HG03066 (cell line): Measurements from ENCODE around the gene PIAS3.

Experiments
- ATAC-seq: cut with Tn5 transposase; IDR thresholded peaks from one replicate; pipeline ENCODE4 v1.9.1; 2021; ENCODE audit warnings: low read depth; ENCODE audit not compliant: unreplicated experiment

PIAS3 gene

DNA sequence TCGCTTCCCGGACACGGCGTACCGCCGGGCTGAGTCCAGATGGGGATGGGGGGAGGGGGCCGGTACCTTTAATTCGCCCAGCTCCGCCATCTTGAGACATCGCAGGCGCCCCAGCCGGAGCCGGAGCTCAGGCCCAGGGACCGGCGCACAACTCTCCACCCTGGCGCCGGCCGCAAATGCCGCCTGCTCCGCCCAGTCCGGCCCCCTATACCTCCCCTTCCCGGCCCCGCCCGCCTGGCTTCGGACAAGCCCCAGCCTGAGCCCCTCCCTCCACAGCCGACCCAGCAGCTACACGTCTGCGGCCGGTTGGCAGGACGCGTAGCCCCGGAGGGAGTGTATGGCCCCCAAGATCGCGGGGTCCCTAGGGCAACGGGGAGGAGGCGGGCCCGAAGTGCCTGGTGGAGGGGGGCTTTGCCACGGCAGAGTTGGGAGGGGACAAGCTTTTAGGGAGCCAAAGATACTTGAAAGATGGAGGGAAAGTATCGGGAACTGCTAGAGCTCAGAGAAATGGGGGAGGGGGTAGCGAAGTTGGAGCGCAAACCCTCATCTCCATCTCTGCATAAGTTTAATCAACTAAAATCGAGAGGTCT lies at the start of gene PIAS3:
Gene PIAS3 (minus strand): TSS at position 181 of the 590 bp plus-strand sequence. CDS start 91 bp downstream, at position 90.
- ATAC-seq, result peak; percentile 76

DNA sequence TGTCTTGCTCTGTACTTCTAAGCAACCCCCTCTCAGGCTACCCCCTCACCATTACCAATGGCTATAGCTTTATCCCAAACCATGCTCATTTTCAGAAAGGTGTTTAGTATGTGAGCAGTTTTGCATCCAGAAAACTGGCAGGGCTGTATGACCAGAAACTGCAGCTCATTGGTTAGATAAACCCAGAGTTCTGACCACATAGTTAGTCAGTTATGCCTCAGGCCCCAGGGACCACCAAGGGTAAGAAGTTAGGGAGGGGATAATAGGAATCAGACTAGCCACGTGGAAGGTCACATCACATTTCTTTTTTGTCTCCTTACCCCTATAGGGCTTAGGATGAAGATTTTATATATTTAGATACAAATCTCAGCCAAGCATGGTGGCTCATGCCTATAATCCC lies 49.8 kb upstream of the PIAS3 start:
- ATAC-seq, result no peak

DNA sequence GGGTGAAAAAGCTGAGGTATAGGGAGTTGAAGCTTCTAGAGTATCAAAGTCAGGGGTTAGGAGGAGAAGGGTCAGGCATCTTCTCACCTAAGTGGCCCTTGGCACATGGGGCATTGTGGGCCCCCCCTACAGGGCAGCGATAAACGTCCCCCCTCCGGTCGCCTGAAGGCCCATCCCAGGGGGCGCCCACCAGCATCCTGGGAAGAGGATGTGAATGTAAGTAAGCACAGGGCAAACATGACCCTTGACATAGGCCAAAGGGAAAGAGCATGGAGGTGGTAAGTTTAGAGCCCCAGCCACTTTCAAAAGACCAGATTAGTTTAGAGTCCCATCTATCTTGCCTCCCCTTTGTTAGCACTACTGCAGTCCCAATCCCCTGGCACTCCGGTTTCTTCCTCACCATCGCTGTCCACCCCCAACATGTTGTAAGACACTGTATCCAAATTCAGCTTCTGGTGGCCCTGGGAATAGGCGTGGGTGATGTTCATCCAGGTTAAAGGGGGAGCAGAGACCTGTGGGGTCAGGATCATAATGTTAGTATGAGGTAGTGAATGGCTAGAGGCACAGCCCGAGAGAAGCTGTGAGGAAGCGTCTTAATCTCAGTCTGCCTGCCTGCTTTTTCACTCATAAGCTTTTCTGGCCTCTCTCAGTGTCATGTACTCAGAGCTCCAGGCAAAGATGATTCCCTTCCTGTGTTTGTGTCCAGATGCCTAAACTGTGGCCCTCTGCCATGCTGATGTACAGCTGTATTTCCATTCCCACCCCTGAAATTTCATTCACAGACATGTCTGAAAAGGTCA lies 48.3 kb upstream of the PIAS3 start:
- no peak for ATAC-seq

DNA sequence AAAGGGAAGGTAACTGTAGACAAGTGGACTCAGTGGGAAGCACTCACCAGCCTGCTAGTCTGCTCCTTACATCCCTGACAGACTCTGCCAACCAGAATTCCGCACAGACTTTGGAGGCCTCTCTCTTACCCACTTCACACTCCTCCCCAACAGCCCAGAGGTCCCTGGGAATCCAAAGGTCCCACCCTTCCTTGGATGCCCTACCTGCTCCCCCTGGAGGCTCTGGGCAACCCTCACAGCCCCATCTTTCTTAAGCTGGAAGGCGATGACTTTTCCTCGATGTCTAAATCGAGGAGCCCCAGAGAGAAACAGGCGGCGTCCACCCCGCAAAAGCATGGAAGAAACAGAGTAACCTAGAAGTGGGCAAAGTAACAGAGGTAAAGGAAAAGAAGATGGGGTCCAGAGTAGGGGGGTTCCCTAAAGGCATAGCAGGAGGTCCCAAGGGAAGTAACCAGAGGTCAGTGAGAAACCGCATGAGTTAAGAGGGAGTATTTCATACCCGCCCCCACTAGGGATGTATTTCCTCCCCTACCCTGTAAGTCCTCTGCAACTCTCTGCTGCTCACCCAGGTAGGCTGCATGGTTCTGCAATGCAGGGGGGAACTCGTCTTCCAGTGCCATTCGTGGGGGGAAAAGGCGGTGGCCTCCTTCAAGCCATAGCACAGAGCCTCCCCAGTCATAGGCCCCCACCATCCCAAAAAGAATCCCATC lies 42.6 kb upstream of the PIAS3 start:
- ATAC-seq, result no peak

DNA sequence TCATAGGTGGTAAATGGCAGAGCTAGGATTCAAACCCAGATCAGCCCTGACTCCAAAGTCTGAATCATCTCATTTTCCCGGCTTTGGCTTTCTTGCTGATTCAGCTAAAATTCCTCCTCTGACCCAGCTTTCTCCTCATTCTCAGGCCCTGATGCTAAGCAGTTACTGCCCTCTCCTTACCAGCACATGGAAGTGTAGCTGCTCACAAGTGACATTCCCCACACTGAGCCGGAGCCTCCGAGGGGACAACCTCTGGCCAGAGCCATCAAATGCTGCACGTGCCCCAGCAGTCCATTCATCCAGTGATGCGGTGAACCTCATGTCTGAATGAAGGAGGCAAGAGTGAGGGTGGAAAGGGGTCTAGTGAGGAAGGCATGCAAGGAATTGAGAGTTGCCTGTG lies 39.9 kb upstream of the PIAS3 start:
- ATAC-seq, result no peak

DNA sequence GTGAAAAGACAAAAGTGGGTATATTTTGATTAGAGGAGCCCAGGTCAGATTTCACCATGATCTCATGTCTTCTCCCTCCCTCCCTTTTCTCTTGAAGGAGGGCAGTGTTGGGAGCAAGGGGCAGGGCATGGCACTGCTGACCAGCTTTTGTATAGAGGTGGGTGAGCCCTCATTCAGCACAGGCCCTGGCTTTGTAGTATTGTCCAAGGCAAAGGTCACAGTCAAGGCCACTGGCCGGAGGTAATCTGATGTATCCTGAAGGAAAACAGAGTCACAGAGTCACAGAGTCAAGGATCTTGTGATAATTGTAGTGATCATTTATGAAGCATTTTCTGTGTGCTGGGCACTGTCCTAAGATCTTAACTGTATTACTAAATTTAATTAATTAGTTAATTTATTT lies 39.1 kb upstream of the PIAS3 start:
- no peak for ATAC-seq

DNA sequence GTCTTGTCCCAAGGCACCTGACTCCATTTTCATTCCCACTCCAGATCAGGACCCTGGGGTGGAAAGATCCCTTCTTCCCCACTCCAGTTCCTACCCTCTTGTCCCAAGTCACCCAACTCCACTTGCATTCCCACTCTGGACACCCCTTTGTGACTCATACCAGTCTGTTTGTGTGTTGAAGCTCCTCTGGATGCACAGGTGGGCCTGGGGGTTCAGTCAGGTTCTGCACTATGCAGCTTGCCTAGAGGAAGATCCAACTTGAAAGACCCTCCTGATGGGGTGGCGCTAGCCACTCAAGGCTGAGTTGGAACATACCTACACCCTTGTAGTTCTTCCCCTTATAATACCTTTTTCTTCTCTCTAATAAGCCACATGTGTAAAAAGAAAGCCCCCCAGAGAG lies 36.6 kb upstream of the PIAS3 start:
- ATAC-seq, result no peak

DNA sequence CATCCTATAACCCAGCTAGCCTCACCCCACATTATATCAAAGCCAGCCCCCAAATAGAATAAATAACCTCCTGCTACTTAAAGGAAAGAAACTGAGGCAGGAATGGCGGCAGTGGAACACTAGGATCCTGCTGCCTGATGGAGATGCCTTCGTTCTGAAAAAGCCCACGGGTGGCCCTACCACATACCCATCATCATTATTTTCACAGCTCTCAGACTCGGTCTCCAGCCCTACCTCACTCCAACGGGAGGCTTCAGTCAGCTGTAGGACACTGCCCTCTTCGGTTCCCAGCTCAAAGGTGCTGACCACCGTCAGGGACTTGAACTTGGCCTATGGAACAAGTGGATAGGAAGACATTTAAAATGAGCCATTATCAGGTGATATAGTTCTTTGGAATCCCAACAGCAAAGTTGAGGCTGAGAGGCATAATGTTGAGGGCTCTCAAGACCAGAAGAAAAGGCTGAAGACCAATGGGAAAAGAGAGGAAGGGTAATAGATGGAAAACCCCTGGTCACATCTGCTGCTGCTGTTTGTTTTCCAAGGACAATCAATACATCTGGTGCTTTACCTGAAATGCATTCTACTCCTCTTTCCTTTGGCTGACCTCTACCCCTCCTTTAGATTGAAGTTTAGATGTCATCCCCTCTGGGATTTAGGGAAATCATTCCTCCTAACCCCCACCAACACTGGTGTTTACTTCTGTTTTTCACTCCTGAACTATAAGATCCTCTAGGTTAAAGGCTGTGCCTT lies 34.6 kb upstream of the PIAS3 start:
- no peak for ATAC-seq

DNA sequence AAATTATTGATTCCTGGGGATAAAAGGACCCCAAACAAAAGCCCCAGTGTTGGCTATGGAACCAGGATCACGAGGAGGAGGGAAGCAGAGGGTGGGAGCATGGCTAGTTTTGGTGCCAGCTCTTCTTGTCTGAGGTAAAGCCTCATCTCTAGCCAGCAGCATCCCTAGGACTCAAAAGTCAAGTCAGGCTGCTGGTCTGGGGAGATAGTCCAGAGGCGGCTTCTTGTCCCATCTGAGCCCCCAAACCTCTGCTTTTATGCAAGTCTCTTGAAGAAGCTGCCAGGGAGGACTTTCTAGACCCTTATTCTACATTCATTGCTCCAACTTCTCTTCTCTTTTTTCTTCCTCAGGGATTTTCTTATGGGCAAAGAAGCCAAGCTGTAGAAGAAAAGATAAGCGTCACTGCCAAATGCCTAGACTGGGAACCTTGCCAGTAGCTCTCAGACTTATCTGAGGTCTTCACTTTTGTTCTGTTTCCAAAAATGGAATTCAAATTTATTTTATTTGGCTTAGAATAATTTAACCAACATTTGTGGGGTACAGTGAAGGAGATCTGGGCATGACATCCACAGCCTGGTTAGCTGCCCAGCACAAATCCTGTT lies 33.7 kb upstream of the PIAS3 start:
- ATAC-seq, result no peak

DNA sequence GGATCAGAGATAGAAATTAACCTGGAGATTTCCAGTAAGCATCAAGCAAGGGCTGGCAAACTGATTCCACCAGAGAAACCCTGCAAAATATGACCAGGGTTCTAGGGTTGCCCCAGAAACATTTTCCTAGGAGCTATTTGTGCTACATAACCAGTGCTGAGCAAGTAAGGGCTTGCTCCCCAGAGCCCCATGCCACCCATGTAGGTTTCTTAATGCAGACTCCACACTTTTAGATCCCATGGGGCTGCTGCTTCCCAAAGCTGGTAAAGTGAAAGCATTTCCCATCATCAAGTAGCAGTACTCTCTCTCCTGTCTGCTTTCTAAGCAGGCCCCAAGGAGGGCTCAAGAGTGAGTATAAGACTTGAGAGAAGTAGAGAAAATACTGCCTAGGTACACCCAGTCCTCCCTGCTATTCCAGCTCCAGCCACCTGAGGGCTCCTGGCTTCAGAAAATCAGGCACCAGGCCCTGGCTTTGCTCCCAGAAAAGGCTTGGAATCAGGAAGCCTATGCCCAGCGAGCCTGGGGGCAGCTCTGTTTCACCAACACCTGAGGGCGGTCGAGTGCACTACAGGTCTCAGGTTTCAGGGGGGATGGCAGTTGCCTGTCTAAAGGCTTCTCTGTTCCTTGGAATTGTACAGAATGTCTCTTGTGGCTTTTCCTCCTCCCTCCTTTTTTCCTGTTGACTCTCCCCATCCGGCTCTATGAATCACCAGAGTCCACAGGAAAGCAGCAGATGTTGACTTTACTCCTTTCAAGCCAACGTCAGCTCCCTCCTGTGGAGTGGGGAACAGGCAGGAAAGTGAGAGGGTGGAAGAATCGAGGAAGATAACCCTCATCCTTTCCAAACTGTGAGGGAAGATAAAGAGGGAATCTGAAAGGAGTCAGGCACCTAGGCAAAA lies 33.0 kb upstream of the PIAS3 start:
- no peak for ATAC-seq

DNA sequence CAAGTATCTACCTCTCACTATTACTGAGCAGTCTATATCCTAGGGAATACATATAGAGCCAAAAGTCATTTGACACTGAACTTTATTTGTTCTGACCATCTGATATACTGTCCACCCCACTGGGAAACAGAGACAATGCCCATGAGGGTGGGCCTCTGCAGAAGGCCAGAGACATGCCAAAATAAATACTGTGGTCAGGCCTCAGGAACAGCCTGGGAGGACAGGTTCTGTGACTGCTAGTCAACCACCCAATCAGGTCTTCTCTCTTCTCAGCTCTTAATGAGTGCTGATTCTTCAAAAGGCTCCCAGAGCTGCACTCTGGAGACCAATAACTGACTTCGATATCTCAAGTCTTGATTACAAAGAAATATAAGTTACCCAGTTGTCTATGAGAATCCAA lies 32.3 kb upstream of the PIAS3 start:
- ATAC-seq, result no peak

DNA sequence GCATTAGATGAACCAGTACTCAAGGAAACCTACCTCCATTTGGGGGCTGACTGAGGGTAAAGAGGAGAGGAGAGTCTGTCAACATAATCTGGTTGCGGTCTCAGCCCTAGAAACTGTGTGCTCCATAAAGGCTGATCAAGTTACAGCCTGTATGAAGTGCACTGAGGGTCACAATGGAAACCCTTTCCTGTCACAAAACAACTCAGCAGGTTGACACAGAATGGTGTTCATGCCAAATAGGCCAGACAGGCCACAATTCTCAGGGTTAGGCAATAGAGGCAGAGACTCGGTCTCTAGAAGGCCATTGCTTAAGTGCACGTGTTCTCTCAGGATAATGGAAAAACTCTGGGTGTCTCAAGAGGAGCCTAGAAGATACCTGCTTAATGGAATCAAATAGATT lies 30.8 kb upstream of the PIAS3 start:
- ATAC-seq, result no peak

DNA sequence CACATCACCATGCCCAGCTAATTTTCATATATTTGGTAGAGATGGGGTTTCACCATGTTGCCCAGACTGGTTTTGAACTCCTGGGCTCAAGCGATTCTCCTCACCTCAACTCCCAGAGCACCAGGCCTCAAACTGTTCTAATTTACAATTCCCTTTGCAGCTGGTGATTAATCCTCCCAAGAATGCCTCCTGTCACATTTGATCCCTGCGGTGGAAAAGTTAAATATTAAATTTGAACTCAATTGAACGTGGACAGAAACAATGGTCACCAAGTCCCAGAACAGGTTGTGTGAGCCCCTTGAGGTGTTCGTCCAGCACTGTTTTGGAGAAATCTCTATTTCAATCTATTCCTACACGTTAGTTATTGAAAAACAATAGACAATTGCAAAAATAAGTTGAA lies 28.8 kb upstream of the PIAS3 start:
- ATAC-seq, result no peak

DNA sequence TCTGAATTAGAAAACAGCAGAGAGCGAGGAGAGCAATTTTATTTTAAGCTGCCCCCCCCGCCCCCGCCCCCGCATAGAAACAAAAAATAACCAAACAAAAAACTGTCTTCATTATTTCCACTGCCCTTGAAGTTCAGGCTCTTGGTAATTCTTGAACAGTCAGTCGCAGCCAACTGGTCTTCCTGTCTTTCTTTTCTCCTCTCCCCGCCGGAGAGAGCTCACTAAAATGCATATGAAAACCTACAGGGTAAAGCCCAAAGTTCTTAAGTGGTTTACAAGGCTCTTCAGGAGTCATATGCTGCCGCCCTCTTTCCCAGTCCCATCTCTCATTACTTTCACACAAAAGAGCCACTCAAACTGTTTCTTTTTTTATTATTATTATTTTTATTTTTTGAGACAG lies 27.9 kb upstream of the PIAS3 start:
- no peak for ATAC-seq

DNA sequence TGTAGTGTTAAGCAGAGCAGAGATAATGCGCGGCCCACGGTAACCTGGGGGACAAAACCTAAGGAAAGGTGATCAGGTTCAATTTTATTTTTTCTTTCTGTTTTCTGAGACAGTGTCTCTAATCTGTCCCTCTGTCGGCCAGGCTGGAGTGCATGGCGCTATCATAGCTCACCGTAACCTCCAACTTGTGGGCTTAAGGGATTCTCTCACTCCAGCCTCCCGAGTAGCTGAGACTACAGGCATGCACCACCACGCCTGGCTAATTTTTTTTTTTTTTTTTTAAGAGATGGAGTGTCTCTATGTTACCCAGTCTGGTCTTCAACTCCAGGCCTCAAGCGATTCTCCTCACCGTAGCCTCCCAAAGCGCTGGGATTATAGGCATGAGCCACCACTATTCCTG lies 27.5 kb upstream of the PIAS3 start:
- no peak for ATAC-seq

DNA sequence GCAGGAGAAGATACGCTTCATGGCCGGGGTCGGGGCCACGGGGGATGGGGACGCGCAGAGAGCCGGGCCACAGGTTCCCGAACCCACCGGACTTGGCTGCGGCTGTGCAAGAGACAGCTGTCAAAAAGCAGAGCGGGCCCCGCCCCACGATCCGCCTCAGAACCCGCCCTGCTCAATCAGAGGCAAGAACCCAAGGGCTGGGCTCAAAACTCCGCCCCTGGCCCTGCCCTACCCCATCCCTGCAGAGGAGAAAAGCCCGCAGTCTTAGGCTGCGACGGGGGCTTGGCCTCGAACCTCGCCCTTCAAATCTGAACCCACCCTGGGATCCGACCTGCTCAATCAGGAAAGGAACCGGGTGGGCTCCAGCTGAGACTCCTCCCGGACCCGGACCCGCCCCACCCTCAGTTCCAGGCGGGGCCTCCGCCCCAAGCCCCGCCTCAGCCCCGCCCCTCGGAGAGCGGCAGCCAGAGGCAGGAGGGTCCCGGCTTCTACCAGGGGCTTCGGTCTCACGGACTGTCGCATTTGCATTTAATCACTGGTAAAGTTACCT lies 26.9 kb upstream of the PIAS3 start, which contains the start of gene ANKRD35:
Gene ANKRD35 (minus strand): TSS at position 129 of the 550 bp plus-strand sequence. CDS start 108 bp downstream, at position 21.
- ATAC-seq, result peak; percentile 99

DNA sequence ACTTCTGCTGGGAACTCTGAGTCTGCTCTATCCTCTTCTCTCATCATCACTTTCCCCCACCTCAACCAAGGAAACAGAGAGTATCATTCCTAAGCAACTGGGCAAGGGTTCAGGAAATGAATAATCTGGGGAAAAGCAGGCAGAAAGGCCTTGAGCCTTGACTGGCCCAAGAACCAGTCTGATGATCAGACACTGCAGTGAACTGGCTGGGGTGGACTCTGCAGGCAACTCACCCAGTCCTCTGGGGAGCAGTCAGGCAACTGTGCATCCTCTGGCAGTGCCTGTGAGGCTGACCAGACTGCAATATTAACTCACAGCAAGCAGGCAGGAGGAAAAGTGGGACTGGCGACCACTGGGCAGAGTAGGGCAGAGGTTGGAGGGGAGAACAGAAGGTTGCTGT lies 25.8 kb upstream of the PIAS3 start:
- no peak for ATAC-seq

DNA sequence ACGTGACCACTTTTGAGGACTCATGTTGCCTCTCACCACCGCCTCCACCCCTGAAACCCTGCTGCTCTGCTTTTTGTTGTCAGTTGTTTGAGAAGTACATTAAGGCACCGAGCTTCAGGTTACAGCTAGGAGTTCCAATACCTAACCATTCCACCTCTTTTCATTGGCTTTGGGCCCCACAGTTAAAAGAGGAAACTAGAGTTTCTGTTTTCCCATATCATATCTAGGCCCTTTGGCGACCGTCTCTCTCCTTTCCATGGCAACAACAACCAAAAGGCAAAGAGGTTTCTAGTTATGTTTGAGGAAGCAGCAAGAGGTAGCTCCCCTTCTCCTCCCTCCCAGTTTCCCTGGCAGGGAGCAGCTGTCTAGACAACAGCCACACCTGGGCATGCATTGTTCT lies 20.9 kb upstream of the PIAS3 start:
- ATAC-seq, result no peak

DNA sequence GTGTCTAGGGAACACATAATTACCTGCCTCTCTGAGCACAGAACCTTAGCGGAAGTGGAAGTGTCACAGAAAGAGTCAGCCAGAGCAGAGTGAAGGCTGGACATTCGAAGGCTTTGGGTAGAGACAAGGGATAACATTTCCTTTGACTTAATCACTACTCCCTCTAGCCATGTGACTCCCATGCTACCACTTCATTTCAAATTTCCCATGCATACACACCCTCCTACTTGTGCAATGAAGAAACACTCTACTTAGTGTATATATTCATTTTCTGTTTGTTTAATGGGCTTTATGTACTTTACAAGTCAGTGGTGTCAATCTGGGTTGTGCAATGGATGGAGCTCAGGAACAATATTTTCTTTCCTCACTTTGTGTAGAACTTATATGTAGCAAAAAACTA lies 19.8 kb upstream of the PIAS3 start:
- no peak for ATAC-seq
